Liver (tissue), 3 donors: ENCODE measurements around the gene RAB30.

Experiments used
- ATF3 ChIP-seq: IDR thresholded peaks from 2 replicates; pipeline ENCODE4 v1.6.1; 2016; ENCODE audit warnings: antibody characterized with exemption
- CTCF ChIP-seq: fragments of 150-350 bp; IDR thresholded peaks from 2 replicates; pipeline ENCODE4 v1.5.1; 2017; ENCODE audit warnings: improper control_type of control experiment, low read depth, low read length; ENCODE audit not compliant: missing input control
- GABPA ChIP-seq, 2 donors: IDR thresholded peaks in 1 of 2; conservative IDR thresholded peaks in 1 of 2; 2 replicates each; pipeline ENCODE4 v1.6.1; 2016; ENCODE audit warnings: antibody characterized with exemption in 2 of 2, mild to moderate bottlenecking in 1 of 2, moderate library complexity in 1 of 2
- MAX ChIP-seq: IDR thresholded peaks from 2 replicates; pipeline ENCODE4 v1.6.1; 2016; ENCODE audit warnings: antibody characterized with exemption
- RAD21 ChIP-seq, 2 donors: IDR thresholded peaks; 2 replicates each; pipeline ENCODE4 v1.6.1; 2016; ENCODE audit warnings: antibody characterized with exemption in 2 of 2, mild to moderate bottlenecking in 2 of 2
- REST ChIP-seq: IDR thresholded peaks from 2 replicates; pipeline ENCODE4 v1.6.1; 2016; ENCODE audit warnings: antibody characterized with exemption, mild to moderate bottlenecking
- SP1 ChIP-seq: IDR thresholded peaks from 2 replicates; pipeline ENCODE4 v1.6.1; 2018; ENCODE audit warnings: antibody characterized with exemption, mild to moderate bottlenecking
- YY1 ChIP-seq: IDR thresholded peaks from 2 replicates; pipeline ENCODE4 v1.6.1; 2016; ENCODE audit warnings: antibody characterized with exemption, mild to moderate bottlenecking
- donor health status: healthy.
- donor health status: healthy.

- no peak for TF ChIP-seq CTCF
- no peak for TF ChIP-seq SP1
- TF ChIP-seq GABPA (IDR thresholded peaks at IDR 0.05 in 1 of 2, conservative IDR thresholded peaks at IDR 0.05 in 1 of 2), result no peak
- TF ChIP-seq YY1, result no peak
- no peak for TF ChIP-seq ATF3
- TF ChIP-seq REST, result no peak
- no peak for TF ChIP-seq MAX
- no peak for TF ChIP-seq RAD21 (IDR thresholded peaks at IDR 0.05)
Measured at GRCh38 chr11:82987997-82988396, 83.7 kb downstream of the RAB30 start.
